GM12878 (cell line): ENCODE measurements around the gene GNPTAB. TPM values are rescaled to one million over a fixed set of nuclear protein-coding genes. Genes with fewer than 3 reads are reported as not detected.
A peak's percentile ranks its signal among the peaks of the same experiment; 100 is the strongest.

Source experiments
- BHLHE40 ChIP-seq, 2 experiments: fragments of 450-650 bp in 1 of 2; IDR thresholded peaks; 2 replicates each; pipeline ENCODE4 v1.6.1; 2011 to 2017; ENCODE audit warnings: low read depth in 2 of 2, borderline replicate concordance in 1 of 2, improper control_type of control experiment in 1 of 2, low read length in 1 of 2, mild to moderate bottlenecking in 1 of 2
- ETV6 ChIP-seq, 2 experiments: fragments of 450-650 bp in 1 of 2; IDR thresholded peaks in 1 of 2; conservative IDR thresholded peaks in 1 of 2; 2 replicates each; pipeline ENCODE4 v1.6.1; 2014; ENCODE audit warnings: antibody characterized with exemption in 1 of 2, borderline replicate concordance in 1 of 2, low read depth in 1 of 2, mild to moderate bottlenecking in 1 of 2, moderate library complexity in 1 of 2
- IKZF2 ChIP-seq, 2 experiments: fragments of 450-650 bp; IDR thresholded peaks; 2 replicates each; pipeline ENCODE4 v1.6.1; 2017; ENCODE audit warnings: mild to moderate bottlenecking in 2 of 2, moderate library complexity in 2 of 2
- JUNB ChIP-seq: IDR thresholded peaks from 2 replicates; pipeline ENCODE4 v1.6.1; 2016; ENCODE audit warnings: antibody characterized with exemption, mild to moderate bottlenecking
- MYB ChIP-seq: fragments of 150-350 bp; IDR thresholded peaks from 2 replicates; pipeline ENCODE4 v1.6.1; 2014; ENCODE audit warnings: mild to moderate bottlenecking, low read depth, low read length, borderline replicate concordance
- RAD51 ChIP-seq: fragments of 450-650 bp; IDR thresholded peaks from 2 replicates; pipeline ENCODE4 v1.6.1; 2016; ENCODE audit warnings: moderate library complexity, mild to moderate bottlenecking, inconsistent platforms
- RBBP5 ChIP-seq: fragments of 200-600 bp; sonication (generic); conservative IDR thresholded peaks from 2 replicates; pipeline ENCODE4 v1.6.1; 2016
- SMC3 ChIP-seq: IDR thresholded peaks from 2 replicates; pipeline ENCODE4 v1.6.1; 2011; ENCODE audit warnings: low read length, improper control_type of control experiment, borderline replicate concordance
- SUPT20H ChIP-seq: IDR thresholded peaks from 2 replicates; pipeline ENCODE4 v1.6.1; 2011; ENCODE audit warnings: low read depth, mild to moderate bottlenecking, low read length, moderate library complexity, borderline replicate concordance; ENCODE audit not compliant: control insufficient read depth
- YY1 ChIP-seq: IDR thresholded peaks from 2 replicates; pipeline ENCODE4 v1.6.1; 2011; ENCODE audit warnings: low read depth, mild to moderate bottlenecking, low read length
- polyA plus RNA-seq, 11 experiments: library from polyadenylated mRNA; depleted of rRNA in 4 of 11; unstranded in 6 of 11; stranded (reverse) in 5 of 11; fragments of >200 nt; fragmentation: Nextera tagmentation in 4 of 11; fragmentation: Illumina TruSeq in 1 of 11; extraction: Ambion mirVana in 4 of 11; extraction: Trizol in 1 of 11; gene quantifications; 1 replicate in 1 of 11; 2 replicates in 10 of 11; pipeline versions ENCODE4 v1.2.1 to v1.2.3, GENCODE V29; 2011 to 2016; ENCODE audit warnings: inconsistent platforms in 2 of 11, missing spikeins in 2 of 11, low read depth in 1 of 11
- total RNA-seq, 4 experiments: library from RNA; depleted of rRNA in 3 of 4; stranded (reverse); fragments of >200 nt in 3 of 4; fragmentation: Illumina TruSeq in 1 of 4; extraction: Trizol in 1 of 4; gene quantifications; 2 replicates each; pipeline versions ENCODE4 v1.2.1 to v1.2.3, GENCODE V29; 2013 to 2021
- TF ChIP-seq, protein P1 (sequence below): IDR thresholded peaks from 2 replicates; pipeline ENCODE4 v1.6.1; 2012; ENCODE audit warnings: low read depth, low read length, improper control_type of control experiment
- TF ChIP-seq, protein P2 (sequence below): fragments of 450-650 bp; IDR thresholded peaks from 2 replicates; pipeline ENCODE4 v1.6.1; 2016; ENCODE audit warnings: mild to moderate bottlenecking
- TF ChIP-seq, protein P3 (sequence below): fragments of 450-650 bp; IDR thresholded peaks from 2 replicates; pipeline ENCODE4 v1.6.1; 2017; ENCODE audit warnings: mild to moderate bottlenecking, low read depth, inconsistent platforms; ENCODE audit not compliant: poor library complexity, severe bottlenecking
- TF ChIP-seq, protein P4 (sequence below): fragments of 450-650 bp; IDR thresholded peaks from 2 replicates; pipeline ENCODE4 v1.6.1; 2017; ENCODE audit warnings: mild to moderate bottlenecking, moderate library complexity
- TF ChIP-seq, protein P5 (sequence below): IDR thresholded peaks from 2 replicates; pipeline ENCODE4 v1.6.1; 2012; ENCODE audit warnings: low read depth, low read length, improper control_type of control experiment
- TF ChIP-seq, protein P6 (sequence below): IDR thresholded peaks from 2 replicates; pipeline ENCODE4 v1.6.1; 2011; ENCODE audit warnings: low read depth, mild to moderate bottlenecking, low read length, moderate library complexity, borderline replicate concordance; ENCODE audit errors: extremely low read depth

Gene GNPTAB
- total and polyA plus RNA-seq, 10 of the 15 experiments (the other 5 are each of a cell fraction or from before 2014, with no cell fraction given): 9.8 to 38.9 (median 35.3) TPM

DNA sequence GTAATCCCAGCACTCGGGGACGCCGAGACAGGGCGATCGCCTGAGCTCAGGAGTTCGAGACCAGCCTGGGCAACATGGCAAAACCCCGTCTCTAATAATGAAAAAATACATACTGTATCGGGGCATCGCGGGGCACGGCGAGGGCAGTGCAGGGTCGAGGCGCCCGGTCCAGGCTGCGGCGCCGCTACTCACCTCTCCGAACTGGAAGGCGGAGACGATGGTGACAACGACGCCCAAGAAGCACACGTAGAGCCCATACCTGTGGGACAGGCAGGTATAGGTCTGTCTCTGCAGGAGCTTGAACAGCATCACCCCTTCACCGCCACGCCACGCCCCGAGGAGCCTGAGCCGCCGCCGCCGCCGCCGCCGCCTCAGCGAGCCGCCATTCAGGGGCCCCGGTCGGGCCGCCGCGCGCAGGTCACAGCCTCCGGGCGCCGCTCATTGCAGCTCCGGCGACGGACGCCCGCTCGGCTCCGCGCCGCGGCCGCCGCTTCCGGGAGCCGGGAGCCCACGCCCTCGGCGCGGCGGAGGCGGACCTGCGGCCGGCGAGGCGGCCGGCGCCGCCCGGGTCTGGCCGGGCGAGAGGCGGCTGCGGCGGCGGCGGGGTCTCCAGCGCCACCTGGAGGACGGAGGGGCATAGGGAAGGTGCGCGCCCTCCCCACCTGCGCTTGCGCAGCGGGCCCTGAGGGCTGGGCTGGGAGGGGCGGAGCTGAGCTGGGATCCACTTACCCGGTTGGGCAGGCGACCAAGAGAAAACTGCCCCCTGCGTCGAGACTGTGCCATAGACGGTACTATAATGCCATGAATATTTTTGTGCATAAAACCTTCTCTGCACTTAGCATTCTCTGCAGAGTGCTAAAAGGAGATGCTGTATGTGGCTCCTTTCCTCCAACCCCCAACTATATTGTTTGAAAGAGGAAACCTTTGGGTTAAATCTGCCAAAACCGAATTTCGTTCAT lies at the start of gene GNPTAB (continued):
- TF ChIP-seq ETV6 (conservative IDR thresholded peaks at IDR 0.05 in 1 of 2, IDR thresholded peaks at IDR 0.05 in 1 of 2; ENCODE audit: borderline replicate concordance in 1 of 2, low read depth in 1 of 2): no peak
- TF ChIP-seq RBBP5: no peak
- TF ChIP-seq, protein P1, sequence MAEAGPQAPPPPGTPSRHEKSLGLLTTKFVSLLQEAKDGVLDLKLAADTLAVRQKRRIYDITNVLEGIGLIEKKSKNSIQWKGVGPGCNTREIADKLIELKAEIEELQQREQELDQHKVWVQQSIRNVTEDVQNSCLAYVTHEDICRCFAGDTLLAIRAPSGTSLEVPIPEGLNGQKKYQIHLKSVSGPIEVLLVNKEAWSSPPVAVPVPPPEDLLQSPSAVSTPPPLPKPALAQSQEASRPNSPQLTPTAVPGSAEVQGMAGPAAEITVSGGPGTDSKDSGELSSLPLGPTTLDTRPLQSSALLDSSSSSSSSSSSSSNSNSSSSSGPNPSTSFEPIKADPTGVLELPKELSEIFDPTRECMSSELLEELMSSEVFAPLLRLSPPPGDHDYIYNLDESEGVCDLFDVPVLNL: no peak; the same call in 1 of the 2 replicates
- TF ChIP-seq RAD51: no peak
- TF ChIP-seq, protein P2, sequence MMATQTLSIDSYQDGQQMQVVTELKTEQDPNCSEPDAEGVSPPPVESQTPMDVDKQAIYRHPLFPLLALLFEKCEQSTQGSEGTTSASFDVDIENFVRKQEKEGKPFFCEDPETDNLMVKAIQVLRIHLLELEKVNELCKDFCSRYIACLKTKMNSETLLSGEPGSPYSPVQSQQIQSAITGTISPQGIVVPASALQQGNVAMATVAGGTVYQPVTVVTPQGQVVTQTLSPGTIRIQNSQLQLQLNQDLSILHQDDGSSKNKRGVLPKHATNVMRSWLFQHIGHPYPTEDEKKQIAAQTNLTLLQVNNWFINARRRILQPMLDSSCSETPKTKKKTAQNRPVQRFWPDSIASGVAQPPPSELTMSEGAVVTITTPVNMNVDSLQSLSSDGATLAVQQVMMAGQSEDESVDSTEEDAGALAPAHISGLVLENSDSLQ: no peak
- no peak for TF ChIP-seq SUPT20H
- TF ChIP-seq, protein P3, sequence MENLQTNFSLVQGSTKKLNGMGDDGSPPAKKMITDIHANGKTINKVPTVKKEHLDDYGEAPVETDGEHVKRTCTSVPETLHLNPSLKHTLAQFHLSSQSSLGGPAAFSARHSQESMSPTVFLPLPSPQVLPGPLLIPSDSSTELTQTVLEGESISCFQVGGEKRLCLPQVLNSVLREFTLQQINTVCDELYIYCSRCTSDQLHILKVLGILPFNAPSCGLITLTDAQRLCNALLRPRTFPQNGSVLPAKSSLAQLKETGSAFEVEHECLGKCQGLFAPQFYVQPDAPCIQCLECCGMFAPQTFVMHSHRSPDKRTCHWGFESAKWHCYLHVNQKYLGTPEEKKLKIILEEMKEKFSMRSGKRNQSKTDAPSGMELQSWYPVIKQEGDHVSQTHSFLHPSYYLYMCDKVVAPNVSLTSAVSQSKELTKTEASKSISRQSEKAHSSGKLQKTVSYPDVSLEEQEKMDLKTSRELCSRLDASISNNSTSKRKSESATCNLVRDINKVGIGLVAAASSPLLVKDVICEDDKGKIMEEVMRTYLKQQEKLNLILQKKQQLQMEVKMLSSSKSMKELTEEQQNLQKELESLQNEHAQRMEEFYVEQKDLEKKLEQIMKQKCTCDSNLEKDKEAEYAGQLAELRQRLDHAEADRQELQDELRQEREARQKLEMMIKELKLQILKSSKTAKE: no peak
- no peak for TF ChIP-seq MYB
- TF ChIP-seq BHLHE40 (IDR thresholded peaks at IDR 0.05; ENCODE audit: borderline replicate concordance in 1 of 2, low read depth in 2 of 2, low read length in 1 of 2): peak; percentile 50 to 72
- TF ChIP-seq IKZF2 (IDR thresholded peaks at IDR 0.05): no peak
- peak; percentile 82 for TF ChIP-seq YY1
- TF ChIP-seq, protein P4, sequence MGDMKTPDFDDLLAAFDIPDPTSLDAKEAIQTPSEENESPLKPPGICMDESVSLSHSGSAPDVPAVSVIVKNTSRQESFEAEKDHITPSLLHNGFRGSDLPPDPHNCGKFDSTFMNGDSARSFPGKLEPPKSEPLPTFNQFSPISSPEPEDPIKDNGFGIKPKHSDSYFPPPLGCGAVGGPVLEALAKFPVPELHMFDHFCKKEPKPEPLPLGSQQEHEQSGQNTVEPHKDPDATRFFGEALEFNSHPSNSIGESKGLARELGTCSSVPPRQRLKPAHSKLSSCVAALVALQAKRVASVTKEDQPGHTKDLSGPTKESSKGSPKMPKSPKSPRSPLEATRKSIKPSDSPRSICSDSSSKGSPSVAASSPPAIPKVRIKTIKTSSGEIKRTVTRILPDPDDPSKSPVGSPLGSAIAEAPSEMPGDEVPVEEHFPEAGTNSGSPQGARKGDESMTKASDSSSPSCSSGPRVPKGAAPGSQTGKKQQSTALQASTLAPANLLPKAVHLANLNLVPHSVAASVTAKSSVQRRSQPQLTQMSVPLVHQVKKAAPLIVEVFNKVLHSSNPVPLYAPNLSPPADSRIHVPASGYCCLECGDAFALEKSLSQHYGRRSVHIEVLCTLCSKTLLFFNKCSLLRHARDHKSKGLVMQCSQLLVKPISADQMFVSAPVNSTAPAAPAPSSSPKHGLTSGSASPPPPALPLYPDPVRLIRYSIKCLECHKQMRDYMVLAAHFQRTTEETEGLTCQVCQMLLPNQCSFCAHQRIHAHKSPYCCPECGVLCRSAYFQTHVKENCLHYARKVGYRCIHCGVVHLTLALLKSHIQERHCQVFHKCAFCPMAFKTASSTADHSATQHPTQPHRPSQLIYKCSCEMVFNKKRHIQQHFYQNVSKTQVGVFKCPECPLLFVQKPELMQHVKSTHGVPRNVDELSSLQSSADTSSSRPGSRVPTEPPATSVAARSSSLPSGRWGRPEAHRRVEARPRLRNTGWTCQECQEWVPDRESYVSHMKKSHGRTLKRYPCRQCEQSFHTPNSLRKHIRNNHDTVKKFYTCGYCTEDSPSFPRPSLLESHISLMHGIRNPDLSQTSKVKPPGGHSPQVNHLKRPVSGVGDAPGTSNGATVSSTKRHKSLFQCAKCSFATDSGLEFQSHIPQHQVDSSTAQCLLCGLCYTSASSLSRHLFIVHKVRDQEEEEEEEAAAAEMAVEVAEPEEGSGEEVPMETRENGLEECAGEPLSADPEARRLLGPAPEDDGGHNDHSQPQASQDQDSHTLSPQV: no peak
- TF ChIP-seq, protein P5, sequence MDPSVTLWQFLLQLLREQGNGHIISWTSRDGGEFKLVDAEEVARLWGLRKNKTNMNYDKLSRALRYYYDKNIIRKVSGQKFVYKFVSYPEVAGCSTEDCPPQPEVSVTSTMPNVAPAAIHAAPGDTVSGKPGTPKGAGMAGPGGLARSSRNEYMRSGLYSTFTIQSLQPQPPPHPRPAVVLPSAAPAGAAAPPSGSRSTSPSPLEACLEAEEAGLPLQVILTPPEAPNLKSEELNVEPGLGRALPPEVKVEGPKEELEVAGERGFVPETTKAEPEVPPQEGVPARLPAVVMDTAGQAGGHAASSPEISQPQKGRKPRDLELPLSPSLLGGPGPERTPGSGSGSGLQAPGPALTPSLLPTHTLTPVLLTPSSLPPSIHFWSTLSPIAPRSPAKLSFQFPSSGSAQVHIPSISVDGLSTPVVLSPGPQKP: 0 out of 2 replicates have a peak, but pooled peaks have one; percentile 31
- TF ChIP-seq SMC3: peak; percentile 65
- TF ChIP-seq, protein P6, sequence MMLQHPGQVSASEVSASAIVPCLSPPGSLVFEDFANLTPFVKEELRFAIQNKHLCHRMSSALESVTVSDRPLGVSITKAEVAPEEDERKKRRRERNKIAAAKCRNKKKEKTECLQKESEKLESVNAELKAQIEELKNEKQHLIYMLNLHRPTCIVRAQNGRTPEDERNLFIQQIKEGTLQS: no peak
- no peak for TF ChIP-seq JUNB
